Central memory CD8-positive, alpha-beta T cell (primary cell): Measurements from ENCODE around the gene PCK1.

Experiments used
- ATAC-seq: fragments of 150-1000 bp; cut with Tn5 transposase; replicated peaks from 2 replicates; pipeline ENCODE4 v1.10.0; 2022; ENCODE audit warnings: mild to moderate bottlenecking, moderate FRiP score, moderate number of reproducible peaks; ENCODE audit not compliant: poor library complexity, severe bottlenecking; ENCODE audit errors: extremely low read depth
- DNase-seq, 2 donors: peaks; one replicate each; pipeline ENCODE4 v3.0.0; 2021; ENCODE audit warnings: low spot score in 2 of 2
- H3K27ac Mint-ChIP-seq: one replicate; pipeline ENCODE4 v1.8.0; 2022; ENCODE audit warnings: low read depth, mild to moderate bottlenecking, moderate library complexity, mixed read lengths
- H3K27me3 Mint-ChIP-seq: one replicate; pipeline ENCODE4 v1.8.0; 2022; ENCODE audit warnings: mixed read lengths
- H3K36me3 Mint-ChIP-seq: one replicate; pipeline ENCODE4 v1.8.0; 2022; ENCODE audit warnings: mild to moderate bottlenecking, moderate library complexity, mixed read lengths; ENCODE audit not compliant: insufficient read depth
- H3K4me1 Mint-ChIP-seq: one replicate; pipeline ENCODE4 v1.8.0; 2022; ENCODE audit warnings: mixed read lengths
- H3K4me3 Mint-ChIP-seq: one replicate; pipeline ENCODE4 v1.8.0; 2022; ENCODE audit warnings: mild to moderate bottlenecking, moderate library complexity, mixed read lengths
- H3K9me3 Mint-ChIP-seq: one replicate; pipeline ENCODE4 v1.8.0; 2022; ENCODE audit warnings: mixed read lengths

The PCK1 gene

DNA sequence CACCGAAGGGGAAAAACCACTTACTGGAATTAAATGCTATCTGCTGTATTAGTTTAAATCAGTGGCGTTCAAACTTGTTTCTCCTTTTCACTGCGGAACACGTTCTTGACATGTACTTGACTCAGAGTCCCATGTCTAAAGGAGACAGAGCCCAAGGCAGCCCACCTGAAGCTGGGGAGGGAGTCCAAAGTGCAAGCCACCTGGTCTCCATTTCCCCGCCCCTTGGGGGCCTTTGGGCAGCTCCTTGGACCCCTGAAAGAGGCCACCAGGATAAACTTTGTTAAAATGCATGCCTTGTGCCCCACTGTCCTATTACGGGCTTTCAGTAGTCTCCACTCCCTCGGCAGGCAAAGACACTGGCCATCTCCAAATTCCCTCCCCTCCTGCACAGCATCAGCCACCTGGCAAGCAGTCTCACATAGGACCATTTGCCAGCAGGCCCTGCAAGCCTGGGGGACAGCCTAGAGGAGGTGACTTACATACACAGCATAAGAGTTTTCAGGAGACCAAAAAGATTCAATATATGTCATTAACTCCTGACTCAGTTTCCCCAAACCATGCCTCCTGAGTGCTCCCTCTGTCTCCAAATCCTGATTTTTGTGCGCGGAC lies 6.7 kb downstream of the PCK1 start:
- H3K27ac Mint-ChIP-seq: no peak overlapping the region
- H3K4me1 Mint-ChIP-seq: no peaks in the 10 kb centered on the region
- no peak for ATAC-seq
- peaks cover 81% of the 10 kb centered on the region for H3K27me3 Mint-ChIP-seq
- DNase-seq: no peak
- H3K9me3 Mint-ChIP-seq: no peaks in the 10 kb centered on the region
- no peaks in the 10 kb centered on the region for H3K36me3 Mint-ChIP-seq
- no peak overlapping the region for H3K4me3 Mint-ChIP-seq

GRCh38 chr20:57568088-57568896 lies 7.4 kb downstream of the PCK1 start:
- Mint-ChIP-seq H3K27me3 (peaks cover 80% of the 10 kb centered on the region), H3K9me3 (no peaks in the 10 kb centered on the region), H3K4me1 (no peaks in the 10 kb centered on the region), H3K4me3 (no peak overlapping the region), H3K36me3 (no peaks in the 10 kb centered on the region), H3K27ac (no peak overlapping the region)
- ATAC-seq: no peak
- DNase-seq: no peak

DNA sequence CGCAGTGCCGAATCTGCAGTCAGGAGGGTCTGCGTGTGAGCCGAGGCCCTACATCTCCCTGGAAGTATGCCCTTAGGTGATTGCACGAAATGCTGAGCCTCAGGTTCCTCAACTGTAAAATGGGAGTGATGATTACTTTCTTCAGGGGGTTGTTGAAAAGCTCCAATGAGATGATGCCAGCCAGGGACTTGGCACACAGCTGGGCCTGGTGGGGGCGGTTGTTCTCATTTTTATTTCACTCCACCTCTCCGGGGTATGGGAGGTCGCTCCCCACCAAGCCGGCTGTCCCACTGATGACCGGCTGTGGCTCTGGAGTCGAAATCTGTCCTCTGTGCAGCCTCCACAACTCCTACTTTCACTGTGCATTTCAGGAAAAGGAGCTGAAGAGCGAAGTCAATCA lies 8.1 kb downstream of the PCK1 start:
- ATAC-seq (no peak), DNase-seq (no peak)
- H3K27ac Mint-ChIP-seq: no peak overlapping the region
- H3K36me3 Mint-ChIP-seq: no peaks in the 10 kb centered on the region
- no peaks in the 10 kb centered on the region for H3K9me3 Mint-ChIP-seq
- no peak overlapping the region for H3K4me3 Mint-ChIP-seq
- H3K4me1 Mint-ChIP-seq: no peaks in the 10 kb centered on the region
- H3K27me3 Mint-ChIP-seq: peaks cover 80% of the 10 kb centered on the region

GRCh38 chr20:57570145-57570850 lies 9.4 kb downstream of the PCK1 start:
- no peak for ATAC-seq
- no peaks in the 10 kb centered on the region for H3K36me3 Mint-ChIP-seq
- H3K4me3 Mint-ChIP-seq: no peak overlapping the region
- no peak overlapping the region for H3K27ac Mint-ChIP-seq
- H3K4me1 Mint-ChIP-seq: no peaks in the 10 kb centered on the region
- no peak for DNase-seq
- H3K9me3 Mint-ChIP-seq: no peaks in the 10 kb centered on the region
- peaks cover 67% of the 10 kb centered on the region for H3K27me3 Mint-ChIP-seq

- ATAC-seq (no peak), DNase-seq (no peak)
- peaks cover 64% of the 10 kb centered on the region for H3K27me3 Mint-ChIP-seq
- no peaks in the 10 kb centered on the region for H3K36me3 Mint-ChIP-seq
- H3K27ac Mint-ChIP-seq: no peak overlapping the region
- no peaks in the 10 kb centered on the region for H3K4me1 Mint-ChIP-seq
- no peaks in the 10 kb centered on the region for H3K9me3 Mint-ChIP-seq
- H3K4me3 Mint-ChIP-seq: no peak overlapping the region
Observed at GRCh38 chr20:57570920-57571319, 10.0 kb downstream of the PCK1 start.

- H3K27ac Mint-ChIP-seq: no peak overlapping the region
- ATAC-seq (no peak), DNase-seq (no peak)
- no peak overlapping the region for H3K4me3 Mint-ChIP-seq
- peaks cover 58% of the 10 kb centered on the region for H3K27me3 Mint-ChIP-seq
- no peaks in the 10 kb centered on the region for H3K9me3 Mint-ChIP-seq
- H3K36me3 Mint-ChIP-seq: no peaks in the 10 kb centered on the region
- no peaks in the 10 kb centered on the region for H3K4me1 Mint-ChIP-seq
Observed at GRCh38 chr20:57571782-57572416, 11.0 kb downstream of the PCK1 start.

DNA sequence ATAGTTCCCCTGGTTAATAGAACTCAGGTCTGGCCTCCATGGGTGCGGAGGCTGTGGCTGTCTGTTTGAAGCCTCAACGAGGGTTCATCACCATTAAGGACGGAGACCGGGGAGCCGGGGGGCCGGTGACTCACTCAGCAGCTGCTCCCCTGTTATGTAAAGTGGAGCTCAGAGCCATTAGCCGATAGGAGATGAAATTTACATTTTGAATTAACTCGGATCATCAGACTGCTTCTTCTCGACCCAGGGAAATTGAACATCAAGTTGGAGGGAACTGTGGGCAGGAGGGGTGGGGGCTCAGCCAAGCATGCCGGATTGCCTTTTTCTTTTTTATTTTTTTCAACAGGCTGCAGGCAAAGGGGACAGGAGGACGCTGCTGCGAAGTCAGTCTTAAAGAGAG lies 12.3 kb downstream of the PCK1 start:
- H3K4me1 Mint-ChIP-seq: no peaks in the 10 kb centered on the region
- DNase-seq: no peak
- no peak for ATAC-seq
- H3K9me3 Mint-ChIP-seq: no peaks in the 10 kb centered on the region
- H3K27me3 Mint-ChIP-seq: peaks cover 46% of the 10 kb centered on the region
- H3K27ac Mint-ChIP-seq: no peak overlapping the region
- no peak overlapping the region for H3K4me3 Mint-ChIP-seq
- H3K36me3 Mint-ChIP-seq: no peaks in the 10 kb centered on the region

DNA sequence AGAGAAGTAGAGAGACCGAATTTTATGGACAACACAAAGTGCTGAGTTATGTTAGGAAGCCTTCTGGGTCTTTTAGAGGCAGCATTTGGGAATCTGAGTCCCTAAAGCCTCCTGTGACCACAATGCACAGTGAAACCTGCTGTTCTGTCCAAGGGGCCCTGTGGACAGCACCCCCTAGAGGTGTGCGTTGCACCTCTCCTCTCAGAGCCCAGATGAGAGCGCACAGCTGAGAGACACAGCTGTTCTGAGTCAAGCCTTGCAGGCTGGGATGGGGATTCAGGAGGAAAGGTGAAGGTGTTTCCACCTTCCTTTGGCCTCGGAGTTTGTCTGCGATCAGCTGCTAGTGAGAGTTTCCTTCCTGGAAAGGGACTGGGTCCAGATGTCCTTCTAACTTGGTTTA lies 13.0 kb downstream of the PCK1 start:
- ATAC-seq: no peak
- Mint-ChIP-seq H3K27ac (no peak overlapping the region), H3K27me3 (peaks cover 39% of the 10 kb centered on the region), H3K36me3 (no peaks in the 10 kb centered on the region), H3K4me3 (no peak overlapping the region), H3K9me3 (no peaks in the 10 kb centered on the region), H3K4me1 (no peaks in the 10 kb centered on the region)
- DNase-seq: no peak

DNA sequence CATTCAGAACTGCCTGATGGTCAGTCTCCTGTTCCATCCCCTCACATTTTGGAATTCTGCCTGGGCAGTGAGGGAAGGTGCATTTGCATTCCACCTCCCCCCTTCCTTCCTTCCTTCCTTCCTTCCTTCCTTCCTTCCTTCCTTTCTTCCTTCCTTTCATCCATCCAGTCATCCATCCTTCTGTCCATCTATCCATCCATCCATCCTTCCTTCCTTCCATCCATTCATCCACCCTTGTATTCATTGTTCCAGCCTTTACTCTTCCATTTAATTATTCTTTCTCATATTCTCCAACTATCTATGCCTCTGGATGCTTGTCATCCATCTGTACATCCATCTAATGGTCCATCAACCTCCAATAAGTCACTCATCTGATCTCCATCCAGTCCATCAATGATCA lies 14.0 kb downstream of the PCK1 start:
- DNase-seq (no peak), ATAC-seq (no peak)
- H3K4me1 Mint-ChIP-seq: no peaks in the 10 kb centered on the region
- no peak overlapping the region for H3K27ac Mint-ChIP-seq
- H3K9me3 Mint-ChIP-seq: no peaks in the 10 kb centered on the region
- peaks cover 34% of the 10 kb centered on the region for H3K27me3 Mint-ChIP-seq
- H3K4me3 Mint-ChIP-seq: no peak overlapping the region
- no peaks in the 10 kb centered on the region for H3K36me3 Mint-ChIP-seq

- H3K36me3 Mint-ChIP-seq: no peaks in the 10 kb centered on the region
- ATAC-seq (no peak), DNase-seq (no peak)
- H3K4me3 Mint-ChIP-seq: no peak overlapping the region
- H3K4me1 Mint-ChIP-seq: no peaks in the 10 kb centered on the region
- H3K9me3 Mint-ChIP-seq: no peaks in the 10 kb centered on the region
- peaks cover 34% of the 10 kb centered on the region for H3K27me3 Mint-ChIP-seq
- H3K27ac Mint-ChIP-seq: no peak overlapping the region
Observed at GRCh38 chr20:57576002-57576401, 15.1 kb downstream of the PCK1 start.

GRCh38 chr20:57576617-57577550 lies 16.0 kb downstream of the PCK1 start:
- DNase-seq (no peak), ATAC-seq (no peak)
- Mint-ChIP-seq H3K36me3 (no peaks in the 10 kb centered on the region), H3K4me1 (no peaks in the 10 kb centered on the region), H3K9me3 (no peaks in the 10 kb centered on the region), H3K27ac (no peak overlapping the region), H3K27me3 (peaks cover 35% of the 10 kb centered on the region), H3K4me3 (no peak overlapping the region)
